NCI-H524 treated with DMSO at 0.1 percent for 48 hours (cell line): ENCODE results near the gene SLC12A8.

Source experiments
- DNase-seq: peaks from one replicate; lab custom pipeline; 2025; lab: John Stamatoyannopoulos, UW

Gene SLC12A8

GRCh38 chr3:125154110-125154509 is 58.4 kb downstream of the SLC12A8 start:
- DNase-seq = no peak

- peak; percentile 86 for DNase-seq
Observed at GRCh38 chr3:125152951-125153350, 59.6 kb downstream of the SLC12A8 start.

GRCh38 chr3:125151916-125152315 is 60.6 kb downstream of the SLC12A8 start:
- no peak for DNase-seq

DNA sequence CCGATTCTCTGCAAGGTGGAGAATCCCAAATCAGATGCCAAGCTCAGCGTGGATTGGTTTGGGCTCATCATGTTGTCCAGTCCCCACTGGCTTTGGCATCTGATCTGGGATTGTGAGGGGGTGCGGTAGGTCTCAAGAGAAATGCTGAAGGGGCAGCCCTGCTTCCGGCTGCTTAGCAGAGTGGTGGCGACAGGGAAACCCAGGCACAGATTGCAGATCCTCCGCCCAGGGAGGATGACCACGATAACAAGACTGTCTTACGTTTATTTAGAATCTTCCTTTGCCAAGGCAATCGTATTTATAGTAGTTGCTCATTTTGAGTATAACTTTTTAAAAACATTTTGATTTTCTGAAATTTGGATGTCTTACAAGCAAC is 61.1 kb downstream of the SLC12A8 start:
- DNase-seq = peak; percentile 62

- peak; percentile 62 for DNase-seq
Observed at GRCh38 chr3:125150525-125151441, 61.8 kb downstream of the SLC12A8 start.

DNA sequence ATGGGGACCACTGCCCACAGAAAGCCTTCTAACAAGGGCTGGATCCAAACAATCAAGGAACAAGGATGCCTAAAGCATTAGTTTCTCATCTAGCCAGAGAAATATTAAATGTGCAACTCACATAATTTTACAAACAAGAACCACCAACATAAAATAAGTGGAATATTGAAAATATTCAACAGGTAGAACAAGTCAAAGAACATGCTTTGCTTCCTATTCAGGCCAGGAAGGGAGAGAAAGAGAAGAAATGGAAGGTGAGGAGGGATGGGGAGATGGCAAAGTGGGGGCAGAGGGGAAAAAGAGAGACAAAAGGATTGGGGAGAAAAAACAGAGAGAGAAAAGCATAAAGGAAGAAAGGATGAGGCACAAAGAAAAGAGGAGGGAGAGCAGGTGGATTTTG is 63.1 kb downstream of the SLC12A8 start:
- DNase-seq = no peak

GRCh38 chr3:125148836-125149235 is 63.7 kb downstream of the SLC12A8 start:
- no peak for DNase-seq

DNA sequence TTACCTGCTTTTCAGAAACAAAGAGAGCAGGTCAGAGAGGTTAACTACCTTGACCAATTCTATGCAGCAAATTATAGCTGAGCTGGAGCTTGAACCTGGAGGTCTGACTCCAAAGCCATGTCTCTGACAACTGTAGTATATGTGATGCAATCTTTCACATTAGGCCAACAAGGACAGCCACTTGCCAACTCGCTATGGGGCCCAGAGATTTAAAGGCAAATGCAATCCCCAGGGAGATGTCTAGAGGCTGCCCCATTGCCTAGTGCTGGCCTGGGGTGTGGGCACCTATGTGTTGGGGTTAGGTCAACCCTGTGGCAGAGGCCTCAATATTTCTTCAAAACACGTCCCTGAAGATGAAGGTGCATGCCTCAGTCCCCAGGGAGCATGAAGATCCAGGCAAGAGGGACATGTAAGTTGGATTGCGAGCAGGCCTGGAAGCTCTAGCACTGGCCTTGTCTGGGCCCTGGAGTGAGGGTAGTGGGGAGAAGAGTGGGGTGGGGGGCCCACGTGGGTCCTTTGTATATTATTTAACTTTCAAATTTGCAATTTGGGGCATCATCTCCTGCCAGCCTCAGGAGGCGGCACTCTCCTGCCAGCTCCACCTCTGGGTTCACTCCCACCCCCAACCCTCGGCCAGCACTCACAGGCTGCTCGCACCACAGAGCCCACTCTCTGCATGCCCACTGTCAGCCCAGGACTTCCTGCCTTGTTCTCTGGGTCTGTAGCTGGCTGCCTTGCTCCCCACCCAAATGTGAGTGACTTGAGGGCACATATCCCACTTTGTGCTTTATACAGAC is 64.3 kb downstream of the SLC12A8 start:
- no peak for DNase-seq

GRCh38 chr3:125147491-125147820 is 65.1 kb downstream of the SLC12A8 start:
- no peak for DNase-seq

DNA sequence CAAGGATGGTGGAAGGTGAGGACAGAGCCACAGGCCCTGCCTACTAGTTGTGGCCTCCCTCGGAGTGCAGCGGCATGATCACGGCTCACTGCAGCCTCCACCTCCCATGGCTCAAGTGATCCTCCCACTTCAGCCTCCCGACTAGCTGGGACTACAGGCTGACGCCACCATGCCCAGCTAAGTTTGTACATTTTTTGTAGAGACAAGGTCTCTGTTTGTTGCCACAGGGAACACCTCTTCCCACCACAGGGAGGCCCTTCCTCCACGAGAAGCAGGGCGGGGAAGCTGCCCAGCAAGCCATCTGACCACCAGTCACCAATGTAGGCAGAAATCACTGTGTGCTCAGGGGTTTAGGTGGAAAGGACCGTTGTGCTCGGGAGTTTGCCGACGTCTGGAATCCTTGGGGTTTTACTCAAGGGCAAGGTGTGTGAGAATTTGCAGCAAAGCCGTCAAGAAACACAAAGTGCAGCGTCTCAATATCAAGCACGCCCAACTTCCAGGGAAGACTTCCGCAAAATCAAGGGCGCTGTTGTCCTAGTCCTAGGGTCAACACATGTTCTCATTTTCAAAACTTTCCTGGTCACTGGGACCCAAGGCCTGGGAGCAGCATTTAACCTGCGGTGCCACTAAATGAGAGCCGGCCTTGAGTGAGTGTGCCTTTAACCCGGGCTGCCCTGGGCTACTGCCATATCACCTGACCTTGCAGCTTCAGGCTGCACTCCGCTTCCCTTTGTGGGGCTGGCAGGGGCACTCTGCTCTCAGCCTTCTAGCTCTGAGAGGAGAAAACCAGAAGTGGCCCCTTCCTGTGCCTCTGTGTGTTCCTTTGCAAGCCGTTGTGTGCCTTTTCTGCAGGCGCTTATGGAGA is 65.7 kb downstream of the SLC12A8 start:
- no peak for DNase-seq

DNA sequence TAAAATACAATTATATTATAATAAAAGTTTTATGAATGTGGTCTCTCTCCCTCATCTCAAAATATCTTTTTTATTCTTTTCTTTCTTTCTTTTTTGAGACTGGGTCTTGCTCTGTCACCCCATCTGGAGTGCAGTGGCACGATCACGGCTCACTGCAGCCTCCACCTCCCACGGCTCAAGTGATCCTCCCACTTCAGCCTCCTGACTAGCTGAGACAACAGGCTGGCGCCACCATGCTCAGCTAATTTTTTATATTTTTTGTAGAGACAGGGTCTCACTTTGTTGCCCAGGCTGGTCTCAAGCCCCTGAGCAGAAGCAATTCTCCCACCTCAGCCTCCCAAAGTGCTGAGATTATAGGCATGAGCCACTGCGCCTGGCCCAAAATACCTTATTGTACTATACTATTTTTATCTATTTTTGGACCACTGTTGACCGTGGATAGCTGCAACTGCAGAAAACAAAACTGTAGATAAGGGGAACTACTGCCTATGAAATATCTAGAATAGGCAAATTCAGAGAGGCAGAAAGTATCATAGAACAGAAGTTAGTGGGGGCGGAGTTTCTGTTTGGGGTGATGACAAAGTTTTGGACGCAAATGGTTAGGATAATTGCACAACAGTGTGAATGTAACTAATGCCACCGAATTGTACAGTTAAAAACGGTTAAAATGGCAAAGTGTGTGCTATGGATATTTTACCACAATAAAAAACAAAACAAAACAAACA is 66.6 kb downstream of the SLC12A8 start:
- DNase-seq = no peak

DNA sequence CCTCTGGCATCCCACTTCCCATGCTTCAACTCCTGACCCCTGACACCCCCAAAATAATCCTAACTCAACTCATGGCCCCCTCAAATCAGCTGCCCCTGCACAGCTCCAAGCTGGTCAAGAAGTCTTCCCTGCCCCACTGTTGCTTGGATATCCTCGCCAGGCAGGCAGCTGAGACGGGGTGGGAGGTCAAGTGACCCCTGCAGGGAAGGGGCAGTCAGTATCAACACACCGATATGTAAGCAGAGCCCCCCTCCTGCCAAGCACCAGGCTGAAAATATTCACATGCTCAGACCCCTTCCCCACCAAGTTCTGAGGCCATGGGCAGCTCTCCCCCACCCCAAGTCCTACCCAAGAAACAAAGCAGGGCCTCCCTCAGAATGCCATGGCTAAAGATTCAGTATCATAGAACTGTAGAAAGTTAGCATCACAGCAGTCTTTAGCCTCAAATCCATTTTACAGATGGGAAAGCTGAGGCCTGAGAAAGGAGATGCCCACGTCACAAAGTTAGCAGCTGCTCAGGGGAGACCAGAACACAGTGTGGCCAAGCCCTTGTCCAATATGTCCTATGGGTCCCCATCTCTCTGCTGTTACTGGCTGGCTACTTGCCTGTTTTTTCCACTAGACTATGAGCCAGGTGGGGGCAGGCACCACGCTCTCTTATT is 67.8 kb downstream of the SLC12A8 start:
- no peak for DNase-seq

- DNase-seq = no peak
Observed at GRCh38 chr3:125143982-125144652, 68.4 kb downstream of the SLC12A8 start.

DNA sequence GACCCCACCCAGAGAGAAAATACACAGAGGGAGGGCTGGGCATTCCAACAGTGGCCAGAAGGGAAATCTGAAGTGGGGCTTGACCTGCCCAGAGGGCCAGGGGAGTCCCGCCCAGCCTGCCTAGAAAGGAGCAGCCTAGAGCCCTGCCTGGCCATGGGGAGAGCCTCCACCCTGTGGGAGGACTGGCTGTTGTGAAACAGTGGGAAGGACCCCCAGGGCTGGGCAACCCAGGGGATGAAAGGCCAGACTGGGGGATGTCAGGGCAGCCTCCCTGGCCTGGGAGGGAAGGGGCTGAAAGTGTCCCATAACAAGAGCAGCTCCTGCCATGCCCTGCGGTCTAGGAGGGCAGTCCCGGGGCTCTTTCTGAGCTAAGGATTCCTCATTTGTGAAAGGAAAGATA is 69.0 kb downstream of the SLC12A8 start:
- DNase-seq = no peak

DNA sequence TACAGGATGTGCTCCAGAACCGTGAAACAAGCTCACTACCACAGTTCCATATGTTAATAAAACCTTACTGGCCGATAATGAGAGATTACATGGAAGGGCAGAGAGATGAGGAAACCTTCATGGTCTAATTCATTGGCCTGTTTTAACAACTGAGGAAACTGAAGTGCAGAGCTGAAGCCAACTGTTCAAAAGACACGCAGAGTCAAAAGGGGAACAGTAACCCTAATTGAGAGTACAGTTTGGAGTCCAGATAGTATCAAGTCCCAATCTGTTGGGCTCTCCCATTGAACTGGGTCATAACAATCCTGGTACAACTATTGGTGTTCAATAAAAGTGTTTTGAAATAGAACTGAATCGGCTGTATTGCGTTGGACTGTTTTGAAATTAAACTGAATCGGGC is 69.6 kb downstream of the SLC12A8 start:
- DNase-seq = no peak

DNA sequence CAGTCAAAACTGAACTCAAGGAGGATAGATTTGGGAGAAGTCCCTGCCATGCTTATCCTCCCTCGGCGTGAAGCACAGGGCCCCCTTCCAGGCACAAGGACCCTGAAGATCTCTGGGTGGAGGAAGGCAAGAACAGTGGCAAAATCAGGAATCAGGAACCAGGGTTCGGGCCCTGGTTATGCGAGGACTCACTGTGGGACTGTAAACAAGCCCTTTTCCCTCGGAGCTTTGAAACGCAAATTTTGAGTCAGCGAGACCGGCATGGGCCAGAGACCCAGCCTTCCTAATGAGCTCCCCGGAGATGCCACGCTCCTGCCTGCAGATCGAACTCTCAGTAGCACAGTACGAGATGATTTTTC is 70.1 kb downstream of the SLC12A8 start:
- DNase-seq = no peak

GRCh38 chr3:125141596-125142419 is 70.7 kb downstream of the SLC12A8 start:
- DNase-seq = peak; percentile 37

GRCh38 chr3:125140818-125141595 is 71.5 kb downstream of the SLC12A8 start:
- no peak for DNase-seq
